GM18519 (cell line): ENCODE data around the gene FXYD3.

Experiments used
- ATAC-seq: cut with Tn5 transposase; IDR thresholded peaks from one replicate; pipeline ENCODE4 v1.9.1; 2021; ENCODE audit warnings: mild to moderate bottlenecking, moderate library complexity; ENCODE audit not compliant: unreplicated experiment, low FRiP score

Gene FXYD3

DNA sequence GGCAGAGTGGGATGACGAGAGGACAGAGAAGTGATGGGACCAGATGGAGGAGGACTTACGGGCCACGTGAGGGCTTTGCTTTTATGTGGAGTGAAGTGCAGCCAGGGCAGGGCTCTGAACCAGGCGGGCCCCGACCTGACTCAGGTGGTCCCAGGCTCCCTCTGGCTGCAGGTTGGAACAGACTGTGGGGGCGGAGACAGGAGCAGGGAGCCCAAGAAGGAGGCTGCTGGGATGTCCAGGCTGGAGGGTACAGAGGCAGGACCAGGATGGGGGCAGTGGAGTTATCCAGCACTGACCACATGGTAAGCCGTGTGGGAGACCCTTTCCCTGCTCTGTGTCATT is 41.0 kb downstream of the FXYD3 start:
- ATAC-seq = no peak

DNA sequence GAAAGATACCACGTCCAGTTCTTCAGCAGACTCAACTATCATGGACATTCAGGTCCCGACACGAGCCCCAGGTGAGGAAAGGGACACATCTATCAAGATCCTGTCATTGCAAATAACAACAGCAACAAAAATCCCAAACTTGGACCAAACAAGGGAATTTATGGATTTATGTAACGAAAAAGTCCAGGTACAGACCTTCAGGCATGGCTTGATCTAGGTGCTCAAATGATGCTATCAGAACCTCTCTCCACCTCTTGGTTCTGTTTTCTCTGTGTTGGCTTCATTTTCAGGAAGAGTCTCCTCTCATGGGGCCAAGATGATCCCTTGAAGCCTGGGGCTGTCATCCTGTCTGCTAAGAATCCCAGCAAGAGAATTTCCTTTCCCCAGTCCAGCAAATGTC is 41.8 kb downstream of the FXYD3 start:
- ATAC-seq = no peak

DNA sequence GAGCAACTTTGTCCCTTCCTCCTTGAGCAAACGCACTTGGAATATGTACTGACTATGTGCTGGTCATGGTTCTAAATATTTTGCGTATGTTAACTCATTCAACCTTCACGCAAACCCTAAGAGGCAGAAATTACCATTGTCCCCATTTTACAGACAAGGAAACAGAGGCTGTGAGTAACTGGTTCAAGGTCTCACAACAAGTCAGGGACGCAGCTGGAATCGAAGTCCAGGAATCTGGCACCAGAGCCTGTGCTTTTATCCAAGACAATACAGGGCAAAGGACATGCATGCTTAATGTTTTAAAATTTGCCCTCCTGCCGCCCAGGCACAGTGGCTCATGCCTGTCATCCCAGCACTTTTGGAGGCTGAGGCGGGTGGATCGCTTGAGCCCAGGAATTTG is 44.0 kb downstream of the FXYD3 start:
- no peak for ATAC-seq

DNA sequence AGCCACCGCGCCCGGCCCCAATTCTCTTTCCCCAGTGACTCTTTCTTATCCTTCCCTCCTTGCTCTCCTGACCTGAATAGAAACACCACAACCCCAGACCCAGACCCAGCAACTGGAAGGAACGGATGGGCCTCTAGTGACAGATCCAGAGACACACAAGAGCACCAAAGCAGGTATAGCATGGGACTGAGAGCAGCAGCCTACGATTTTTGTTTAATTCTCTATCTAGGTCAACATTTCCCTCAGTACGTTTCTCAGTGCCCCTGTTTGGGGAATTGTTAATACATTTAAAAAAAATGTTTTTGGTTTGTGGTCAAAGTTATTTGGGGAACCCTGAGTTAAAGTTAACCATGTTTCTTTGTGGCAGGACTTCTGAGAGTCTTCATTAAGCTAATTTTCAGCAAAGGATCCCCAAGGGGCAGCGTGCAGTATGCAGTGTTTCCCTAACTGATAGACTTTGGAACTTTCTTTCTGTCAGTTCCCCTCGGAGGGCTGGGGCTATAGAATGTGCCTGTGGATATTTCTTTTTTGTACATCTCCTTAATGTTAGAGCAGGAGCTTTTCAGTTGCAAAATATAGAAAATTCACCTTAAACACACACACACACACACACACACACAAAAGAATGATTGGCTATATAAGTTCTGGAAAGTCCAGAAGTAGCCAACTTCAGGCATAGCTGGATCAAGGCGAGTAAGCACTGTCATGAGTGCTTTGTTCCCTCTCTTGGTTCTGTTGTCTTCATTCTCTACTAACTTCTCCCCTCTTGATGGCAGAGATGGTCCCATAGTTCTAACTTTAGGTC is 45.2 kb downstream of the FXYD3 start:
- ATAC-seq = no peak

DNA sequence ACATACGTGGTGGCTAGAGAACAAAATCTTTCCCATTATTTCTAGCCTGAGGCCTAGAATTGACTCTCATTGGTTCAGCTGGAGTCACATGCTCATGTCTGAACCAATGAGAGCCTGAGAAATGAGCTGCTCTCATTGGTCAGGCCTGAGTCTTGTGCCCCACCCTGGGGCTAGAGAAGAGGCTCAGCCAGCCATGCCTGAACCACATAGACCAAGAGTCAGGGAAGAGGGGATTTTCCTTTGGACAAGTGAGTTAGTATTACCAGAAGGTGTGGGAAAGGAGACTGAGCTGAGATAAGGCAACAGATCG is 45.8 kb downstream of the FXYD3 start:
- no peak for ATAC-seq

DNA sequence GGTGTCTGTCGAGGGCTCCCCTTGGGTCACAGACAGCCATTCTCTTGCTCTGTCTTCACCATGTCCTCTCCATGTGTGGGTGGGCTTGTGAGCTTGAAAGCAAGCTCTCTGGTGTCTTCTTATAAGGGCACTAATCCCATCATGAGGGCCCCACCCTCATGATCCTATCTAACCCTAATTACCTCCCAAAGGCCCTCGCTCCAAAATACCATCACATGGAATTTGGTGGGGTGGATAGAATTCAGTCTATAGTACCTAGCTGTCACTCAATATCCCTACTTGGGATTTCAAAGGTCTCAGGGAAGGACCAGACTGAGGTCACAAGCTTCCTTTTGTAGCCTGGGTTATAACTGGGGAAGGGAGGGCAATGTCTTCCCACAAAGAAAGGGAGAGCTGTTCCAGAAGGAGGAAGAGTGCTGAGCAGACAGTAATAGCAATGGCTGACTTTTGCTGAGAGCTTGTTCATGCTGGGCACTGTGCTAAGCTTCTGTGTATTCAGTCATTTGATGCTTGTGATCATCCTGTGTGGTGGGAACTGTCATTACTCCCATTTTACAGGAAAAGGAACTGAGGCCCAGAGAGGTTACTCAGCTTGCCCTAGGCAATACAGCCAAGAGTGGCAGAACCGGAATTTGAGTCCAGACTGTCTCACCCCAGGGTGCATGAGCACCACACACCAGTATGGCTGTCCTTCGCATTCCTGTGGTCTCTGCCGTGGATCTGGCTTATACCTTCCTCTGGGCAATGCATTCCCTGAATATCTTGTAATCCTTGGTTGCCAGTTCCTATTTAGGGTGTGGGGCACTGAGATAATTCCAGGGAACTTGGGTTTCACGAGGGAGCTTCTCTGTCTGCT is 47.1 kb downstream of the FXYD3 start:
- no peak for ATAC-seq

DNA sequence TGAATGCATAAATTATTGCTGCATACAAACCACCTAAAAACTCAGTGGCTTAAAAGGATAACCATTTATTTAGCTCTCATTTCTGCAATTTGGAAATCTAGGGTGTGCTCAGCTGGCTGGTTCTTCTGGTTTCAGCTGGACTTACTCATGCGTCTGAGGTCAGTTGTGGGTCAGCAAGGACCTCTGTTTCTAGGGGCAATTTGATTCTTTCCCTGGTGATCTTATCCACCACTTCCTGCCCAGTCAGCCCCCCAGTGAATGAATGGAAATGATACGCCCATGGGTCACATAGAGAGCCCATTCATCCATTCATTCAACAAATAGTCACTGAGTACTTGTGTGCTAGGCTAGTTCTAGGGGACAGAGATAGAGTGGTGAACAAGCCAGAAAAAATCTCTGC is 48.8 kb downstream of the FXYD3 start:
- ATAC-seq = no peak

DNA sequence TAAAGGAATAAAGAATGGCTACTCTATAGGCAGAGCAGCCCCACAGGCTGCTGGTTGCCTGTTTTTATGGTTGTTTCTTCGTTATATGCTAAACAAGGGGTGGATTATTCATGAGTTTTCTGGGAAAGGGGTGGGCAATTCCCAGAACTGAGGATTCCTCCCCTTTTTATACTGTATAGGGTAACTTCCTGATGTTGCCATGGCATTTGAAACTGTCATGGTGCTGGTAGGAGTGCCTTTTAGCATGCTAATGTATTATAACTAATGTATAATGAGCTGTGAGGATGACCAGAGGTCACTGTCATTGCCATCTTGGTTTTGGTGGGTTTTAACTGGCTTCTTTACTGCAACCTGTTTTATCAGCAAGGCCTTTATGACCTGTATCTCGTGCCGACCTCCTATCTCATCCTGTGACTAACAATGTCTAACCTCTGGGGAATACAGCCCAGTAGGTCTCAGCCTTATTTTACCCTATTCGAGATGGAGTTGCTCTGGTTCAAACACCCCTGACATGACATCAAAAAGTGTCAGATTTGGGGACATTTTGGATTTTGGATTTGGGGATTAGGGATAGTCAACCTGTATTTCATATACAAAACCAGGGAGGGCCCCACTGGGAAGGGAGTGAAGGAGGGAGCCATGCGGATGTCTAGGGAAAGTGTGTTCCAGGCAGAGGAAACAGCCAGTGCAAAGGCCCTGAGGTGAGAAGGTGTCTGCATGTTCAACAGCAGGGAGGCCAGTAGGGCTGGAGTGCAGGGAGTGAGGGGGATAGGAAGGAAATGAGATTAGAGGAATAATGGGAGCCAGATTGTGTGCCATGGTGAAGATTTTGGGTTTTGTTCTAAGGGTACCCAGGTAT is 49.8 kb downstream of the FXYD3 start:
- ATAC-seq = no peak

DNA sequence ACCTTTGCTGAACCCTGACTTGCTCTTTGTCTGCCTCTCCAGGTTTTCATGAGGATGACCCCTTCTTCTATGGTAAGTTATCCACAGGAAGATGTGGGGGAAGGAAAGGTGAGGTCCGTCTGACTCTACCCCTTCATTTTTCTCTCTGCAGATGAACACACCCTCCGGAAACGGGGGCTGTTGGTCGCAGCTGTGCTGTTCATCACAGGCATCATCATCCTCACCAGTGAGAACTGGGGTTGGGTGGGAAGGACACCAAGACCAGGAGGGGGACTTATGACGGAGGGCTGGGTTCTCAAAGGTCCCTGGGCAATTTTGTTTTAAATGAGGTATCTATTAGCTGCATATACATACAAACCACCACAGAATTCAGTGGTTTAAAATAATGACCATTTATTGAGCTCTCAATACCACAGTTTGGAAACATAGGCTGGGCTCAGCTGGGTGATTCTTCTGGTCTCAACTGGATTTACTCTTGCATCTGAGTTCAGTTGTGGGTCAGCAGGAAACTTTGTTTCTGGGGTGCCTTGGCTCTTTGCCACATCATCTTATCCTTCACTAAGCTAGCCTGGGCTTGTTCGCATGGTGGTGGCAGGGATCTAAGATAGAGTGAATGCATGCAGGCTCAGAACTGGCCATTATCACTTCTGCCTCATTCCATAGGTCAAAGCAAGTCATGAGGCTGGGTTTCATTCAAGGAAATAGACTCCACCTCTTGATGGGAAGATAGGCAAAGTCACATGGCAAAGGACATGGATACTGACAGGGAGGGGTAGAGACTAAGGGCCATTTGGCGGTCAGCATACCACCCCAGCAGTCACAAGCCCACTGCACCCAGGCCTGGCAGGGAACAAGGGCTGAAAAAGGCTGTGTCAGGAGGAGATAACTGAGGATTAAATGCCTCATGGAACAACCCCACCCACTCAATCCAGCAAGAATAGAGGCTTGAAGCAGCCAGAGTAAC is 50.8 kb downstream of the FXYD3 start:
- no peak for ATAC-seq

DNA sequence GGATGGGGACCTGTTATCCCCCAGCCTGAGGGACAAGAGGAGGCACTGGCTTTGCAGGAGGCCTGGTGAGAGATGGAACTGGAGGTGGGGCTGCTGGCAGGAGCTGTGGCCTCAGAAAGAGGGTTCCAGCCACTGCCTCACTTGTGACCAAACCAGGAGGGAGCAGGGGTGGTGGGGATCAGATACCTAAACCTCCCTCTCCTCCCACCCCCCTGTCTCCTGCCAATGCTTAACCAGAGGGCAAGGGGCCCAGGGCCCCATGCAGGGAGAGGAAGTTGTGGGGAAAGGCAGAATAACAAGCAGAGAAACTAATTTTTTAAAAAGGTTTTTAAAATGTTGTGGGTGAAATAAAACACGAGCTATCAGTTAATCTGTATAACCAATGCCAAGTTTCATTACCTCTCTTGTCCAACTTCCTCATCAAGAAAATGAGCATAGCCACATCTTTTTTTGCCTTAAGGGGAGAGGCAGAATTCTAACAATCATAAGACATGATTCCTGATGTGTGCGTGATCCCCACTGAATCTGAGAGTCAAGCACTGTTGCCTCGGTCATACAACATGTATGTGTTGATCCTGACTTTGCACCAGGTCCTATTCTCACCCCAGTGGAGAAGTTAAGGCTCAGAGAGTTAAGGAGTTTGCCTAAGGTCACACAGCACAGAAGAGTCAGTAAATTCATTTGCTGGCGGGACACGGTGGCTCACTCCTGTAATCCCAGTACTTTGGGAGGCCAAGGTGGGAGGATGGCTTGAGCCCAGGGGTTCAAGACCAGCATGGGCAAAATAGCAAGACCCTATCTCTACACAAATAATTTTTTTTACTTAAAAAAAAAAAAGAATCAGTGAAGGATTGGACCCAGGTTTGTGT is 51.9 kb downstream of the FXYD3 start:
- ATAC-seq = no peak

DNA sequence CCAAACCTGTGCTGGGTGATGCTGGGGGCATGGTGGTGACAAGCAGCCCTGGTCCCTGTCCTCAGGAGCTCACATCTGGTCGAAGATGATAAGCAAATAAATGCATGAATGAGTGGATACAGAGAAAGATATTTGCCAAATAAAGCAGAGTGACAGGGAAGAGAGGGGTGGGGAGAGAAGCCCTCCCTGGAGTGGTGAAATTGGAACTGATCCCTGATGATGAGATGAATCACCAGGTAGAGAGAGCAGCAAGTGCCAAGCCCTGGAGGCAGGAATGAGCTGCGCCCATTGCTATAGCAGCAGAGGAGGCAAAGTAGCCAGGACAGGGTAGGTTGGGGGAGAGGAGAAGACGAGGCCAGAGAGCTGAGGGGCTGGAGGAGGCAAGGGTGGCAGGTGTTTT is 52.6 kb downstream of the FXYD3 start:
- ATAC-seq = no peak

DNA sequence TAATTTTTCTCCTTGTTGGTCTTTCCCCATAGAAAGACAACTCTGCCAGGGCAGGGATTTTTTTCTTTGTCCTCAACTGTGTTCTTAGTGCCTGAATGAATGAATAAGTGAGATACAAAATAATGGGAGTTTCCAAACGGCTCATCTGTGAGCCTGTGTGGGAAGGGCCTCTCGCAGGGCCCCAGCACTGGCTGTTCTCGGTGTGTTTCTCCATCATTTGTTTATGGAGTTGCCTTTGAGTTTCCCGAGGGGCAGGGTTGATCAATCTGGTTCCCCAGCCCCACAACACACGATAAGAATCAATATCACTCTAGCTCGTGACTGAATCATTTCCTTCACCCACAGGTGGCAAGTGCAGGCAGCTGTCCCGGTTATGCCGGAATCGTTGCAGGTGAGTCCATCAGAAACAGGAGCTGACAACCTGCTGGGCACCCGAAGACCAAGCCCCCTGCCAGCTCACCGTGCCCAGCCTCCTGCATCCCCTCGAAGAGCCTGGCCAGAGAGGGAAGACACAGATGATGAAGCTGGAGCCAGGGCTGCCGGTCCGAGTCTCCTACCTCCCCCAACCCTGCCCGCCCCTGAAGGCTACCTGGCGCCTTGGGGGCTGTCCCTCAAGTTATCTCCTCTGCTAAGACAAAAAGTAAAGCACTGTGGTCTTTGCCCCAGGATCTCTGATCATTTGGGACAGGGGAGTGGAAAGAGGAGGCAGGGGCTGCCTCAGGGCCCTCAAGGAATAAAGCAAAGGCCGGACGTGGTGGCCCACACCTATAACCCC is 53.8 kb downstream of the FXYD3 start:
- ATAC-seq = no peak

DNA sequence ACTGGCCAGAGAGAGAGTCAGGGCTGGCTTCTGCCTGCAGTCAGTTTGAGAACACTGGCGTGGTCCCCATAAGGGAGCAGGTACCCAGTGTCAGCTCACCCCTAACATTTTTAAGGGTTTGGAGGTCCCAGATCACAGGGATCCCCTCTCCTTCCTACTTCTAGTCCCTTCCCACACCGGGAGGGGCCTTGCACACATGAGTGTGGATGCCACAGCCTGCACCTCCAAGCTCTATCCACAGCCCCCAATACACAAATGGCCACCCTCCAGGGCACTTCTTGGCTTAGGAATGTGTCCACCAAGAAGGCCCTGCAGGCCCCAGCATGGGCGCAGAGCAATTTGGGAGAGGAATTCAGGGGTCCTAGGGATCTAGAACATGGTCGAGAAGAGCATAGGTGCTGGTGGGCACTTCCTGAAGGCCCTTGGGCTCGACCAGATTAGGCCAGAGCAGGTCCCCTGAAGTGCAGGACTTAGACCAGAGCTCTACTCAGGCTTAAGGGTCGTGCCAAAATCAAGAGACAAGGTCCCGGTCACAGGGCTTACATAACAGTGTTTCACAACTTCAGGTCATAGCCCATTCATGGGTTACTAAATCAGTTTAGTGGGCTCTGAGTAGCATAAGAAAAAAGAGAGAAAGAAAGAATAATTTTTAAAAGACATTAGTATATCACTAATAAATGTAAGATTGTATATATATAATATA is 54.9 kb downstream of the FXYD3 start:
- ATAC-seq = no peak

DNA sequence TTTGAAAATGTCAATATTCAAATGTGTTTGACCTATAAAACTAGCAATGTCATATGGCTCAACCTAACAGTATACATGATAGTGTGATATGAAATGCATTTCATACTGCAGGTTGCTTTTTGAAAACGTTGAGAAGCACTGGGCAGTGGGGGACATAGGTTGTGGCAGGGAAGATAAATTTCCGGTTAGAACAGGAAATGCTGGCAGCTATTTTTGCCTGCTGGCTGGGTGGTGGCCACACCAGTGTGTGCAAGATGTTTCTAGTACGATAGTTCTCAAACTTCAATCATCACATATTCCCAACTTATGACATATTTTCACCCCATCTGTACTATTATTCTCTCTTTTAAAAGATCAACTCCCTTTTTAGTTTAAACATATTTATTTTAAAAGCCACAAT is 56.1 kb downstream of the FXYD3 start:
- ATAC-seq = no peak
